ENCODE results near the gene IL4R. TPM values are rescaled to one million over a fixed set of nuclear protein-coding genes. Genes with fewer than 3 reads are reported as not detected.
A peak's percentile ranks its signal among the peaks of the same experiment; 100 is the strongest.

Gene IL4R
- total and polyA plus RNA-seq, 2 donors (not counting 1 experiment from before 2014, with no cell fraction given): 17.1 to 23.6 TPM

GRCh38 chr16:27317738-27318391 lies 4.1 kb downstream of the IL4R start:
- TF ChIP-seq EZH2 (IDR thresholded peaks at IDR 0.05; ENCODE audit: low read length, missing control alignments) (no peak), CTCF (conservative IDR thresholded peaks at IDR 0.05 in 1 of 2, IDR thresholded peaks at IDR 0.05 in 1 of 2; ENCODE audit: low read depth in 1 of 2, low read length in 2 of 2) (no peak)
- Histone ChIP-seq H3K36me3 (ENCODE audit: control insufficient read depth, insufficient read depth, low read length) (no peaks in the 10 kb centered on the region), H3K4me2 (ENCODE audit: extremely low read depth, insufficient read depth, low read length) (no peak overlapping the region), H3K9me3 (ENCODE audit: control insufficient read depth, insufficient read depth, low read depth, low read length) (no peaks in the 10 kb centered on the region), H3K27me3 (ENCODE audit: control insufficient read depth, insufficient read depth, low read length) (no peaks in the 10 kb centered on the region), H3K4me1 (ENCODE audit: control insufficient read depth, extremely low read depth, insufficient read depth, low read length) (peaks cover 10% of the 10 kb centered on the region), H2AFZ (ENCODE audit: low read length) (no peak overlapping the region), H3K27ac (ENCODE audit: insufficient read depth, low read length) (no peak overlapping the region), H3K79me2 (ENCODE audit: control insufficient read depth, insufficient read depth, low read length) (peaks cover 55% of the 10 kb centered on the region), H3K9ac (ENCODE audit: insufficient read depth, low read length) (no peak overlapping the region), H4K20me1 (ENCODE audit: control insufficient read depth, extremely low read depth, insufficient read depth, low read length) (no peaks in the 10 kb centered on the region), H3K4me3 (replicated peaks in 1 of 4; ENCODE audit: control extremely low read depth in 1 of 4, insufficient read depth in 1 of 4, low read depth in 3 of 4, low read length in 4 of 4) (no peak overlapping the region)
- no peak for DNase-seq (ENCODE audit: low read depth in 2 of 2)

- peaks cover 63% of the 10 kb centered on the region for H3K79me2 ChIP-seq (ENCODE audit: control insufficient read depth, insufficient read depth, low read length)
- peak in 1 of 2 donors; percentile 60 for DNase-seq (ENCODE audit: low read depth in 2 of 2)
- no peaks in the 10 kb centered on the region for H3K36me3 ChIP-seq (ENCODE audit: control insufficient read depth, insufficient read depth, low read length)
- no peak overlapping the region for H3K27ac ChIP-seq (ENCODE audit: insufficient read depth, low read length)
- peaks cover 10% of the 10 kb centered on the region for H3K4me1 ChIP-seq (ENCODE audit: control insufficient read depth, extremely low read depth, insufficient read depth, low read length)
- H3K9ac ChIP-seq (ENCODE audit: insufficient read depth, low read length): no peak overlapping the region
- no peak overlapping the region for H3K4me3 ChIP-seq (replicated peaks in 1 of 4; ENCODE audit: control extremely low read depth in 1 of 4, insufficient read depth in 1 of 4, low read depth in 3 of 4, low read length in 4 of 4)
- no peaks in the 10 kb centered on the region for H3K9me3 ChIP-seq (ENCODE audit: control insufficient read depth, insufficient read depth, low read depth, low read length)
- TF ChIP-seq CTCF (conservative IDR thresholded peaks at IDR 0.05 in 1 of 2, IDR thresholded peaks at IDR 0.05 in 1 of 2; ENCODE audit: low read depth in 1 of 2, low read length in 2 of 2) (no peak), EZH2 (IDR thresholded peaks at IDR 0.05; ENCODE audit: low read length, missing control alignments) (no peak)
- H4K20me1 ChIP-seq (ENCODE audit: control insufficient read depth, extremely low read depth, insufficient read depth, low read length): no peaks in the 10 kb centered on the region
- H2AFZ ChIP-seq (ENCODE audit: low read length): no peak overlapping the region
- no peak overlapping the region for H3K4me2 ChIP-seq (ENCODE audit: extremely low read depth, insufficient read depth, low read length)
- no peaks in the 10 kb centered on the region for H3K27me3 ChIP-seq (ENCODE audit: control insufficient read depth, insufficient read depth, low read length)
These were observed 4.8 kb downstream of the IL4R start for GRCh38 chr16:27318392-27319256.

GRCh38 chr16:27319257-27319965 lies 5.6 kb downstream of the IL4R start:
- Histone ChIP-seq H3K4me1 (ENCODE audit: control insufficient read depth, extremely low read depth, insufficient read depth, low read length) (peaks cover 10% of the 10 kb centered on the region), H3K4me3 (replicated peaks in 1 of 4; ENCODE audit: control extremely low read depth in 1 of 4, insufficient read depth in 1 of 4, low read depth in 3 of 4, low read length in 4 of 4) (no peak overlapping the region), H3K4me2 (ENCODE audit: extremely low read depth, insufficient read depth, low read length) (no peak overlapping the region), H3K79me2 (ENCODE audit: control insufficient read depth, insufficient read depth, low read length) (peaks cover 69% of the 10 kb centered on the region), H3K9ac (ENCODE audit: insufficient read depth, low read length) (no peak overlapping the region), H3K27ac (ENCODE audit: insufficient read depth, low read length) (no peak overlapping the region), H3K36me3 (ENCODE audit: control insufficient read depth, insufficient read depth, low read length) (no peaks in the 10 kb centered on the region), H3K9me3 (ENCODE audit: control insufficient read depth, insufficient read depth, low read depth, low read length) (no peaks in the 10 kb centered on the region), H2AFZ (ENCODE audit: low read length) (no peak overlapping the region), H3K27me3 (ENCODE audit: control insufficient read depth, insufficient read depth, low read length) (no peaks in the 10 kb centered on the region), H4K20me1 (ENCODE audit: control insufficient read depth, extremely low read depth, insufficient read depth, low read length) (no peaks in the 10 kb centered on the region)
- no peak for DNase-seq (ENCODE audit: low read depth in 2 of 2)
- TF ChIP-seq CTCF (conservative IDR thresholded peaks at IDR 0.05 in 1 of 2, IDR thresholded peaks at IDR 0.05 in 1 of 2; ENCODE audit: low read depth in 1 of 2, low read length in 2 of 2): no peak
- TF ChIP-seq EZH2 (IDR thresholded peaks at IDR 0.05; ENCODE audit: low read length, missing control alignments): no peak

All from fibroblast of lung (primary cell).